Kidney epithelial cell (primary cell): ENCODE results near the gene KRT24. TPM values are rescaled to one million over a fixed set of nuclear protein-coding genes. Genes with fewer than 3 reads are reported as not detected.

Source experiments
- DNase-seq: peaks from one replicate; pipeline ENCODE4 v3.0.0-alpha.2; 2010; ENCODE audit warnings: low read depth
- H3K27me3 ChIP-seq: 2 replicates; pipeline ENCODE4 v1.6.0; 2011; ENCODE audit warnings: low read length; ENCODE audit not compliant: control insufficient read depth, insufficient read depth
- H3K36me3 ChIP-seq: 2 replicates; pipeline ENCODE4 v1.5.1; 2011; ENCODE audit warnings: low read length; ENCODE audit not compliant: control insufficient read depth, insufficient read depth
- H3K4me3 ChIP-seq: 2 replicates; pipeline ENCODE4 v1.5.1; 2011; ENCODE audit warnings: low read depth, mild to moderate bottlenecking, control low read depth, low read length
- total RNA-seq: library from RNA; depleted of rRNA; stranded (reverse); fragments of >200 nt; gene quantifications from 2 replicates; pipeline ENCODE4 v1.2.3, GENCODE V29; 2015
- TF ChIP-seq, protein P1 (sequence below): IDR thresholded peaks from 2 replicates; pipeline ENCODE4 v1.5.1; 2011; ENCODE audit warnings: mild to moderate bottlenecking, moderate library complexity, low read length, control low read depth, inconsistent platforms; ENCODE audit not compliant: insufficient read depth, poor library complexity, severe bottlenecking

The KRT24 gene
- total RNA-seq, 1 donor from 2014 or later = not detected

DNA sequence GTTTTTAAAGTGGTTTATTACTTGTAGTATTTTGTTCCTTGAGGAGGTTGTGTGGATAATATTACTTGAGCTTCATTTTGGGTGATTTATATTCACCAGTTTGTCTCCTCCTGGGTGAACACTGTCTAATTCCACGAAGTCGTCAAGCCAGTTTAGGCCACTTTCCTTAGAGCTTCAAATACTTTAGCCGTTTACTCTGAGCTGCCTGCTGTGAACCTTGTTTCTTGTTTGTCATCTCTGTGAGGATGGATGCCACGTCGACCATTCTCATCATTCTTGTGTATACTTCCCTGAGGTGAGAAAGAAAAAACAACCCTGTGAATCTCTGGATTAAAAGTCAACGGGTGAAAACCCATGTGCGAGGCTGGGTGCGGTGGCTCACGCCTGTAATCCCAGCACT lies 9.0 kb downstream of the KRT24 start:
- no peak overlapping the region for H3K4me3 ChIP-seq
- TF ChIP-seq, protein P1, sequence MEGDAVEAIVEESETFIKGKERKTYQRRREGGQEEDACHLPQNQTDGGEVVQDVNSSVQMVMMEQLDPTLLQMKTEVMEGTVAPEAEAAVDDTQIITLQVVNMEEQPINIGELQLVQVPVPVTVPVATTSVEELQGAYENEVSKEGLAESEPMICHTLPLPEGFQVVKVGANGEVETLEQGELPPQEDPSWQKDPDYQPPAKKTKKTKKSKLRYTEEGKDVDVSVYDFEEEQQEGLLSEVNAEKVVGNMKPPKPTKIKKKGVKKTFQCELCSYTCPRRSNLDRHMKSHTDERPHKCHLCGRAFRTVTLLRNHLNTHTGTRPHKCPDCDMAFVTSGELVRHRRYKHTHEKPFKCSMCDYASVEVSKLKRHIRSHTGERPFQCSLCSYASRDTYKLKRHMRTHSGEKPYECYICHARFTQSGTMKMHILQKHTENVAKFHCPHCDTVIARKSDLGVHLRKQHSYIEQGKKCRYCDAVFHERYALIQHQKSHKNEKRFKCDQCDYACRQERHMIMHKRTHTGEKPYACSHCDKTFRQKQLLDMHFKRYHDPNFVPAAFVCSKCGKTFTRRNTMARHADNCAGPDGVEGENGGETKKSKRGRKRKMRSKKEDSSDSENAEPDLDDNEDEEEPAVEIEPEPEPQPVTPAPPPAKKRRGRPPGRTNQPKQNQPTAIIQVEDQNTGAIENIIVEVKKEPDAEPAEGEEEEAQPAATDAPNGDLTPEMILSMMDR = no peak
- no peaks in the 10 kb centered on the region for H3K27me3 ChIP-seq
- no peak for DNase-seq
- no peaks in the 10 kb centered on the region for H3K36me3 ChIP-seq

DNA sequence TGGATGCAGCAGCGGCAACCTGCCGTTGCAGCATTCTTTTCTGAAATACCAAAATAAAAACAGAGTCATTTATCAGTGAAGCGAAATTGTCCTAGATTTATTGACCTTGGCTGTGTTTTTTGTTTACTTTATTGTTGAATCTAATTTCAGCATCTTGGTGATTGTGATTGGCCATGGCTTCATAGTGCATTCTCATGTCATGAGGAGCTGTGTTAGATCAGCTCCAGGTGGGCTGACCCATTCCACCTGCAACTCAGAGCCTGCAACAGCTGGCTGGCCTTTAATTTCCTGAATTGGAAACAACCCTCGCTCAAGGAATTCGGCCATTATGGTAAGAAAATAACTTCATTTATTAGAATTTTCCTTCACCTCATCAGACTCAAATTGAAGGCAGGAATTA lies 16.4 kb downstream of the KRT24 start:
- no peak overlapping the region for H3K4me3 ChIP-seq
- TF ChIP-seq, protein P1 = no peak
- no peak for DNase-seq
- H3K27me3 ChIP-seq = no peaks in the 10 kb centered on the region
- no peaks in the 10 kb centered on the region for H3K36me3 ChIP-seq

DNA sequence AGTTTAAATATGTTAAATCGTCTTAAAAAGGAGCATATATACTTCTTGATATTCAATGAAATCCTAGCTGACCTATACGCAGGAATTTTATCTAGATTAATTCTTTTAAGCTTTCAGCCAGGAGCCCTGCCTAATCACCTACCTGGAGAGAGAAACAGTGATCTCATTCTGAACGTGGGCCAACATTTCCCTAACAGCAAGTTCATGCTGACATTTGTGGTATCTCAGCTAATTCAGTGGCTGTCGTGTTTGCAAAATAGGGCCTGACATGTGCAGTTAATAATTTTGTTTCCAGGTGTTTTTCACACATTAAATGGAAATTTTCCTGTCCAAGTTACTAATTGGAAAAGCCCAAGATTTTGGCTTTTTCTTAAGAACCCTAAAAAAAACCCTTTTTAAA lies 17.4 kb downstream of the KRT24 start:
- TF ChIP-seq, protein P1 = no peak
- no peak for DNase-seq
- H3K27me3 ChIP-seq = no peaks in the 10 kb centered on the region
- H3K4me3 ChIP-seq = no peak overlapping the region
- no peaks in the 10 kb centered on the region for H3K36me3 ChIP-seq

DNA sequence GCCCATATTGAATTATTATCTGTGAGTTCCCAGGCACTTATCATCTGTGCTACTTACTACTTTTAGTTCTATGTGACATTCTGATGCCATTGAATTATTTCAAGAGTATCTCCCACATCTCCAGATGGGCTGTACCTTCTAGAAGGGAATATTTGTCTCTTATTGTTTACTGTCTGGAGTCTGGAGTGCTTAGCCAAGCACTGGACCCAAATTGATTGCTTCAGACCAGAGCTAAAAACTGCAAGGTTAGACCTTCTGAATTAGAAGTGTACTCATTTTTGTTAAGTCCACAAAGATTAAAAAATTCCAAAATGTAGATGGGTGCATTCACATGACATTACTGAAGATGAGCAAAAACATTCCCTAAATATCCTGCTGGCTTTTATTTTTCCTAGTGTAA lies 22.6 kb downstream of the KRT24 start:
- TF ChIP-seq, protein P1 = no peak
- Histone ChIP-seq H3K4me3 (no peak overlapping the region), H3K36me3 (no peaks in the 10 kb centered on the region), H3K27me3 (no peaks in the 10 kb centered on the region)
- DNase-seq = no peak

DNA sequence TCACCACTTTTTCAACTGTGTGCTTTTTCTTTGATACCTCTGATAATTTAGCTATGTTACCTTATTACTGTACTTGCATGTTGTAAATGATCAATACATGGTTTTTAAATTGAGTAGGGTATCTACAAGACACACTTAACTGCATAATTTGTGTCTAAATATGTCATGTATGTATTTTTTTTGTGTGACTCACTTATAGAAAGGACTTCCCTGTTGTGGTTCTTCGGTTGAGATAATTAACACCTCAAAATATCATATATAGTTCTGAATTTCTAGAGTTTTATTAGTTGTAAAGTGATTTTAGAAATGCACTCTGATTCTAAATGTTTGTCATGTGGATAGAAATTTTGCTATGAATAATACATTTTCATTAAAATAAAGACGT lies 24.0 kb downstream of the KRT24 start:
- no peaks in the 10 kb centered on the region for H3K36me3 ChIP-seq
- no peaks in the 10 kb centered on the region for H3K27me3 ChIP-seq
- H3K4me3 ChIP-seq = no peak overlapping the region
- DNase-seq = no peak
- TF ChIP-seq, protein P1 = no peak

DNA sequence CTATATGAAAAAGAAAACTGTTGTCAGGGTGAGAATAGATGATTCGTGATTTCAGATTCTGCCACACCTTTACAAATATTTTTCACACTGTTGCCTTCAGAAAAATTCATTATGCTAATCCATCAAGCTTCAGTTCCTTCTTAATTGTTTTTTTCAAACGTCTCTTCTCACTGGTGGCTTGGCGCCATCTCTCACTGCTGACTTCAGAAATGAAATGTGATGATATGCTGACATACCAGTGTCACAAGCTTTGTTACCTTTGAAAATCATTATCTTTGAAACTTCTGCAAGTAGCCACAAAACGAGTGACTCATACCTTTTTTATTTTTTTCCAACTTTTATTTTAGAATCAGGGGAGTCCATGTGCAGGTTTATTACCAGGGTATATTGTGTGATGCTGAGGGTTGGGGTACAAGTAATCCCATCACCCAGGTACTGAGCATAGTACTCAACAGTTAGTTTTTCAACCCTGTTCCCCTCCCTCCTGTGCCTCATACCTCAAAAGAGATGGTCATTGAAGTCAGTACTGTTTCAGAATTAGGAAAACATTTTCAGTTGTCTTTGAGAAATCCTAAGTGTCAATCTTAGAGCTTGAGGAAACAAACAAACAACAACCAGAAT lies 24.5 kb downstream of the KRT24 start:
- no peak for DNase-seq
- H3K27me3 ChIP-seq = no peaks in the 10 kb centered on the region
- H3K36me3 ChIP-seq = no peaks in the 10 kb centered on the region
- TF ChIP-seq, protein P1 = no peak
- H3K4me3 ChIP-seq = no peak overlapping the region
